ENCODE data around the gene MSMB.
"Not testable (repeated sequence)": the region's sequence is repeated elsewhere in the genome, so short reads cannot be mapped to it uniquely, and the experiment has no call there.

The MSMB gene

GRCh38 chr10:46004963-46005362 is 41.1 kb downstream of the MSMB start:
- no peak for DNase-seq

GRCh38 chr10:46002916-46003693 is 43.0 kb downstream of the MSMB start:
- DNase-seq: no peak

GRCh38 chr10:46002189-46002687 is 43.8 kb downstream of the MSMB start:
- DNase-seq: not testable (repeated sequence)

- DNase-seq: no peak
These were observed 44.8 kb downstream of the MSMB start for GRCh38 chr10:46001187-46001756.

- DNase-seq: no peak
These were observed 45.5 kb downstream of the MSMB start for GRCh38 chr10:46000538-46000937.

- not testable (repeated sequence) for DNase-seq
These were observed 46.1 kb downstream of the MSMB start for GRCh38 chr10:45999955-46000354.

- DNase-seq: no peak
These were observed 47.9 kb downstream of the MSMB start for GRCh38 chr10:45997994-45998763.

GRCh38 chr10:45997557-45997956 is 48.5 kb downstream of the MSMB start:
- DNase-seq: no peak

- DNase-seq: not testable (repeated sequence)
These were observed 60.5 kb downstream of the MSMB start for GRCh38 chr10:45985590-45985989.

- not testable (repeated sequence) for DNase-seq
These were observed 61.6 kb downstream of the MSMB start for GRCh38 chr10:45984473-45984872.

GRCh38 chr10:45983538-45984186 is 62.4 kb downstream of the MSMB start:
- not testable (repeated sequence) for DNase-seq
